NCI-H187 (cell line): Measurements from ENCODE around the gene NOLC1.

ENCODE experiments used
- DNase-seq, 2 experiments: peaks; one replicate each; lab custom pipeline; 2025; lab: John Stamatoyannopoulos, UW

NOLC1 gene

GRCh38 chr10:102151774-102152544 lies at the start of gene NOLC1:
TSS of gene NOLC1 (plus strand) at chr10:102152389. CDS start at chr10:102152411, 22 bp downstream.
- peak; percentile 90 to 91 for DNase-seq

GRCh38 chr10:102102421-102102820 lies 49.8 kb upstream of the NOLC1 start:
- DNase-seq: no peak

- DNase-seq: no peak
Measured at GRCh38 chr10:102106998-102107397, 45.2 kb upstream of the NOLC1 start.

GRCh38 chr10:102109166-102110116 lies 42.7 kb upstream of the NOLC1 start:
- no peak for DNase-seq

- DNase-seq: no peak
Measured at GRCh38 chr10:102111276-102111675, 40.9 kb upstream of the NOLC1 start.

GRCh38 chr10:102112210-102112817 lies 39.9 kb upstream of the NOLC1 start:
- DNase-seq: no peak

GRCh38 chr10:102113261-102113955 lies 38.8 kb upstream of the NOLC1 start:
- no peak for DNase-seq

GRCh38 chr10:102113956-102114857 lies 38.0 kb upstream of the NOLC1 start:
- DNase-seq: no peak

- peak; percentile 30 to 34 for DNase-seq
Measured at GRCh38 chr10:102114861-102115618, 37.1 kb upstream of the NOLC1 start.

- DNase-seq: no peak
Measured at GRCh38 chr10:102115775-102116174, 36.4 kb upstream of the NOLC1 start.

- DNase-seq: no peak
Measured at GRCh38 chr10:102116656-102117055, 35.5 kb upstream of the NOLC1 start.

- DNase-seq: peak; percentile 16 to 30
Measured at GRCh38 chr10:102117391-102118159, 34.6 kb upstream of the NOLC1 start.

- no peak for DNase-seq
Measured at GRCh38 chr10:102118867-102119266, 33.3 kb upstream of the NOLC1 start.

GRCh38 chr10:102119417-102120141 lies 32.6 kb upstream of the NOLC1 start:
- no peak for DNase-seq

GRCh38 chr10:102120142-102120990 lies 31.8 kb upstream of the NOLC1 start, which contains the start of gene LDB1:
TSS of gene LDB1 (minus strand) at chr10:102120368. CDS start at chr10:102120110, 258 bp downstream.
- peak in 1 of 2 experiments; percentile 58 for DNase-seq

GRCh38 chr10:102120991-102121738 lies 31.0 kb upstream of the NOLC1 start:
- DNase-seq: no peak
